Central memory CD4-positive, alpha-beta T cell (primary cell): ENCODE results near the gene PALM2AKAP2.

Experiments used
- DNase-seq: peaks from one replicate; pipeline ENCODE4 v3.0.0; 2022

PALM2AKAP2 gene

DNA sequence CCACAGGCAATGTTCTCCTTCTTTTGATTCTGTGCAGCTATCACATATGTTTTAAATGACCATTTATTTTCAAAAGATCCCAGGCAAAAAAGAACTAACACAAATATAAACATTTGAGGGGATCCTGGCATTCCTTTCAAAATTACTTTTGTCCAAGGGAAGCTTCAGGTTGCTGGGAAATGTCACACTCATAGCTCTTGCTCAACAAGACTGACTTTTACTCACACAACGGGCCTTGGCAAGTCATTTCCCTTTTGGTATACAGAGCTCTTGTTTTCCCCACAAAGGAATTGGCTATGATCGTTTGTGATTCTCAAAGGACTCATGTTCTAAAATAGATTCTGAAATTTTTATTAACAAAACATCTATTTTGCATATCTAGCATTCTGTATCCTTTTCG is 4.5 kb upstream of the PALM2AKAP2 start:
- DNase-seq: no peak

GRCh38 chr9:109776391-109776790 is 3.6 kb upstream of the PALM2AKAP2 start:
- no peak for DNase-seq

DNA sequence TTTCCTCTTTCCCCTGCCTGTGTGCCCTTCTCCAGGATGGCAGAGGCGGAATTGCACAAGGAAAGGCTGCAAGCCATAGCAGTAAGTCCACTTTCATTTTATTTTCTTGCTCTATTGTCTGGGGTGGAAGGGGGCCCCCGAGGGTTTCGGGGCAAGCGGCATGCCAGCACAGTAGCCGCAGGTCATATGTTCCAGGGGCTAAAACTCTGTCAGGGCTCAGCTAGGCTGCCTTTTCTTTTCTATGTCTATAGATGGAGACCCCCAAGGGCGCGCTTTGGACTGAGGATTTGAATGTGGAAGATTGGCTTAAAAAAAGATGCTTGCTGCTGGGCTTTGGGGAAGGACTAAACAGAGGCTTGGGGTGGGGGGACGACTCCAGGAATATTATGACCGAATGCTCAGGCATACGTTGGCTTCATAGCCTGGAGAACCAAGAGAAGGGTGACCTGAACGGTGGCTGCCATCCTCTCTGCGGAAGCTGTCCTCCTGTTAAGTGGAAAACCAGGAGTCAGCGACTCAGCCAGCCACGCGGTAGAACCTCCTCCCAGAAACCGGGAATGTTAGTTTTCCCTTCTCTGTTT is 545 bp downstream of the PALM2AKAP2 start:
- no peak for DNase-seq

GRCh38 chr9:109781086-109781485 is 1.1 kb downstream of the PALM2AKAP2 start:
- no peak for DNase-seq

- no peak for DNase-seq
Observed at GRCh38 chr9:109781541-109782197, 1.7 kb downstream of the PALM2AKAP2 start.

GRCh38 chr9:109787735-109788134 is 7.7 kb downstream of the PALM2AKAP2 start:
- no peak for DNase-seq

DNA sequence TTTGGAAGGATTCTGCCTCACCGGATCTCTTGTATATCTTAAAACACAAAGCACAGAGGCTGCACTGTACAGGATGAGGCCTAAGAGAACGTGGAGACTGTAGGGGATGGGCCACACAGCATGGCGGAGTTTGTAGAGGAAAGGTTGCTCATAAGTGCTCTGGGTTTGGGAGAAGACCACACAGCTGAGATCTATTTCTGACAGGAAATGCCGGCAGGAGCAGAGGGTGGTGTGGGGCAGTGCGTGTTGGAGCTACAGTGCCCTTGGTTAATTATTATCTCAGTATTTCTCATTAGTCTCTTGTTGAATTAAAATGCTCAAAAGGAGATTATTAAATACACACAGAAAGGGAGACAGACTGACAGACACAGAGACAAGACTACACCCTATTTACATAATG is 9.6 kb downstream of the PALM2AKAP2 start:
- DNase-seq: no peak

- DNase-seq: no peak
Observed at GRCh38 chr9:109789971-109790370, 10.0 kb downstream of the PALM2AKAP2 start.

GRCh38 chr9:109791003-109791677 is 11.1 kb downstream of the PALM2AKAP2 start:
- no peak for DNase-seq

DNA sequence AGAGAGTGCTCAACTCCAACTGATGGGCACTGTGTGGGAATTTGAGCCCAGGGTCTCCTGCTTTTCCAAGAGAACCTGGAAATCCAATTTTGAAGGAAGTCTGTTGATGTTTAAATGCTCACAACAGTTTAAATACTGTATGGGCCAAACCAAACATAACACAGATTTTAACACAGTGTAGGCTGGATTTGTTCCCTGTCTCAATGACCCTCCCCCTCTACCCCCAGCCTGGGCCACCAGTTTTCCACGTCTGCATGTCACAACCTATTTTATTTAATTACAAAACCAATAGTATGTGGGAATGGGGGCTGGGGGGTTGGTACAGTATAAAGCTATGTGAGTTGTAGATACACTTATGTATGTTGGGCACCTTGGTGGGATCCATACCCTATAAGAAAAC is 11.7 kb downstream of the PALM2AKAP2 start:
- DNase-seq: no peak

- no peak for DNase-seq
Observed at GRCh38 chr9:109792951-109793546, 13.1 kb downstream of the PALM2AKAP2 start.

- no peak for DNase-seq
Observed at GRCh38 chr9:109793921-109794320, 13.9 kb downstream of the PALM2AKAP2 start.

GRCh38 chr9:109794361-109795012 is 14.5 kb downstream of the PALM2AKAP2 start:
- no peak for DNase-seq

DNA sequence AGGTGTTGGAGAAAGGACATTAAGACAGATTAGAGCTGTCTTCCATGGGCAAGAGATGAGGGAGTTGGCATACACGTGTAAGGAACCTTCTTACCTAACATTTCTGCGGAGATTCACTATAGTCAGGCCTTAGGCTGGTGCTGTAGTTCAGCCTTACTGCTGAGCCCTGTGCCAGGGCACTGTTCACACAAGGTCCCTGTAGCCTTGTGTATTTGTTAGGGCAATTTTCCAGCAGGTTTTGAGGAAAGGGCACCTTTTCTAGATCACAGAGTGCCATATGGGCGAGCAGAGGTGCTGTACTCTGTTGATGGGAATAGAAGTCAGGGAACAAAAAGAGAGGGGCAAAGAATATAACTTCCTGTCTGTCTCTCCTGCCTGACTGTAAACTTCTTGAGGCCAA is 15.6 kb downstream of the PALM2AKAP2 start:
- no peak for DNase-seq

DNA sequence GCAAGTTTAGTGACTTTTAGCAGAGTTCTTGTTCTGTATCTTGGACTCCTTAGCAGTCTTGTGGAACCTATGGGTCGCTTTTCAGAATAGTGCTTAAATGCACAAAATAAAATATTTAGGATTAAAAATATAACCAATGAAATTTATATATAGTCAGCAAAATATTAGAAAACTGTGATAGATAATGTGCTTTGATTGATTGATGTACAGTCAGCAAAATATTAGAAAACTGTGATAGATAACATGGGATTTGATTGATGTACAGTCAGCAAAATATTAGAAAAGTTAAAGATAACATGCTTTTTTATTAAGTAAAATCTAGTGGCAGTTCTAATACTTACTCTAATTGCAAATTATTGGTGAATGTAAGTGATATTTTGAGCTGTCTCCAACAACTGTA is 16.1 kb downstream of the PALM2AKAP2 start:
- DNase-seq: no peak

DNA sequence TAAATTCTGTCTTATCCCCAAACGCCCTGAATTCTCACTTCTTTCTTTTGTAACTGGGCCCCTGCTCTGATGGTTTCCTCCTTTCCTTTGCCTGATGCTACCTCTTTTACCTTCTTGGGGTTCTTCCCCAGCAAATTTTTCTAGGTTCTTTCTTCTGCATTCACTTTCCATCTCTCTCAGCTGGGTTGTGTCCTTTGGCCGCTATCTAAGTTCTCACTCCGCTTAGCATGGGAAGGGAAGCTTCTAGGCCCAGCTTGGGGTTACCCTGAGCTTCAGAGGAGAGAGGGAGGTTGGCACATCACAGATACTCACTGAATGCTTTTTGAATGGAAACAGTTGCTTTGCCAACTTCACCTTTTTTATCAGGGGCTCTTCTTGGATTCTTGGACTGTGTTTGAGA is 17.0 kb downstream of the PALM2AKAP2 start:
- no peak for DNase-seq

DNA sequence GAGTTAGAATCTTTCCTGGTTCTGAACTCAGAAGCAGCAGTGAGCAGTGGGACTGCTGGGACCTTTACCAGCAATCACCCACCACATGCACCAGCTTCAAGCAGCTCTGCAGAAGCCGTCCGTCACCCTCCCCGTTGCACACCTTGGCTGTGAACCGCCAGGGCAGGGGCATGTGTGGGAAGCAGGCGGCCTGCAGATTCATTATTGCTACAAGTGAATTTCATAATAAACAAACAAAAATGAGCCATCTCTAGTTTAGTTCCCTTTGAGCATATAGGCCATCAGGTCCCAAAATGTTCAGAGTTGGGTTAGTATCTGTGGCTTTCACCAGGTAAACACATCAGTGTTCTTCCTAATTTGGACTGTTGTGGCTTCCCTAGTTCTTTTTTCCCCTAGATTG is 17.5 kb downstream of the PALM2AKAP2 start:
- no peak for DNase-seq

- no peak for DNase-seq
Observed at GRCh38 chr9:109799141-109799540, 19.1 kb downstream of the PALM2AKAP2 start.

- DNase-seq: no peak
Observed at GRCh38 chr9:109799792-109800191, 19.8 kb downstream of the PALM2AKAP2 start.

DNA sequence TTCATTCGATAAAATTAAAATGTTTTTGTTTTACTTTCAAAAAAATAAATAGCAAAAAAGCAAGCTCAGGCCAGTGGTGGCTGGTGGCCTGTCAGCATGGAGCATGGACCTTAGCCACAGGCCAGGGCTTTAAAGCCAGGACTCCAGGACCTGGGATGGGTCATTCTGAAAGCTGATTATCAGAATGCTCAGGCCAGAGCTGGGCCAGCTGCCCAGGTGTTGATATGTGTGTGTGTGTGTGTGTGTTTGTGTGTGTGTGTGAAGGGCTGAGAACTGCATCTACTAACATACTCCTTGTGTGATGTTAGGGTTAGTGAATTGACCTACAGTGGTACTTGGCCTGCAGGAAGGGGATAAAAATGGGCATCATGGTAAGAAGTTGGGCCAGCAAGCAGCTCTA is 21.5 kb downstream of the PALM2AKAP2 start:
- no peak for DNase-seq

DNA sequence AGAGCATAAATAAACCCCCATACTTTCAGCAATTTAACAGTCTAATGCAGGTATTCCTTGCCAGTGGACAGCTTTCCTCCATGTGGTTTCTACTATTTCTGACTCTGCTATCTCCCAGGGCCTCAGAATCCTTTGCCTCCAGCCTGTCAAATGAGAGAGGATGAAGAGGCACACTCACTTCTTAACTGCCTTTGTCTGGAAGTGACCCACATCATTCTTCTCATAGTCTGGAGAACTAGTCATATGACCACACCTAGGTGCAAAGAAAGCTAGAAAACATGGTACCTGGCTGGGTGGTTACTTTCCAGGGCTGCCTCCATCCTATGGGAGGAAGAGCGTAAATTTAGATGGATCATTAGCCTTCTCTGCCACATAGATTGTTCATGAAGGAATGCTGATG is 22.5 kb downstream of the PALM2AKAP2 start:
- DNase-seq: no peak

- no peak for DNase-seq
Observed at GRCh38 chr9:109805050-109805449, 25.1 kb downstream of the PALM2AKAP2 start.

DNA sequence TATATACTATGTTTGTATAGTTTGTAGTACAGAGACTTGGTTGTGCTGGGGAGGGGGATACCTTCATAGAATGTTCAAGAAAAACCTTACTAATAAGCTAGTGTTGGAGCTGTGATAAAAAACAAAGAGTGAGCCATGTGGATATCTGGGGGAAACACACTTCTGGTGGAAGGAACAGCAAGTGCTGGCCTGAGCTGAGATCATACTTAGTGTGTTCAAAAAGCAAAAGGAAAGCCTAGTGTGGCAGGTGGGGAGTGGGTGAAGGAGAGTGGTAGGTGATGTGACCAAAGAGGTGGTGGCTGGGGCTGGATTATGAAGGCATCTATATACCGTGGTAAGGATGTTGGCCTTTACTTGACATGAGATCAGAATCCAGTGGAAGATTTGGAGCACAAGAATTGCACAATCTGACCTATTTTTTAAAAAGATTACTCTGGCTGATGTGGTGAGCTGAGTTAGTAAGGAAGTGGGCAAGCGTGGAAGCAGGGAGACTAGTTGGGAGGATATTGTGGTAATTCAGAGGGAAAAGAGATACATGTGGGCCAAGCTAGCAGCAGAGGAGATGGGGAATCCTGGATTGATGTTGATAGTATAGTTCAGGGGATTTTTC is 26.6 kb downstream of the PALM2AKAP2 start:
- DNase-seq: no peak
